Liver (tissue), 9 donors: ENCODE data around the gene BET1. TPM values are rescaled to one million over a fixed set of nuclear protein-coding genes. Genes with fewer than 3 reads are reported as not detected.

Source experiments
- DNase-seq: peaks from one replicate; pipeline ENCODE4 v3.0.0-alpha.2; 2017; ENCODE audit warnings: low spot score
- H3K27ac ChIP-seq, 2 donors: one replicate each; pipeline ENCODE4 v1.7.0; 2013; ENCODE audit warnings: inconsistent platforms in 2 of 2, low read length in 2 of 2, control low read depth in 1 of 2, low read depth in 1 of 2, mild to moderate bottlenecking in 1 of 2
- H3K27me3 ChIP-seq, 4 donors: one replicate each; pipeline versions ENCODE4 v1.6.1 to v1.7.0; 2013; ENCODE audit warnings: low read length in 3 of 4, inconsistent platforms in 1 of 4, mild to moderate bottlenecking in 1 of 4, moderate library complexity in 1 of 4; ENCODE audit not compliant: control insufficient read depth in 4 of 4, insufficient read depth in 4 of 4
- H3K36me3 ChIP-seq, 4 donors: one replicate each; pipeline versions ENCODE4 v1.6.1 to v1.7.0; 2013; ENCODE audit warnings: low read length in 3 of 4, mild to moderate bottlenecking in 3 of 4, low read depth in 1 of 4, moderate library complexity in 1 of 4; ENCODE audit not compliant: control insufficient read depth in 4 of 4, insufficient read depth in 3 of 4
- H3K4me1 ChIP-seq, 4 donors: one replicate each; pipeline versions ENCODE4 v1.6.1 to v1.7.0; 2013; ENCODE audit warnings: low read length in 3 of 4, mild to moderate bottlenecking in 3 of 4, moderate library complexity in 1 of 4; ENCODE audit not compliant: control insufficient read depth in 4 of 4, insufficient read depth in 4 of 4
- H3K4me3 ChIP-seq, 3 donors: one replicate each; pipeline versions ENCODE4 v1.6.1 to v1.7.0; 2013; ENCODE audit warnings: low read length in 3 of 3, control low read depth in 1 of 3, low read depth in 1 of 3, mild to moderate bottlenecking in 1 of 3
- H3K9ac ChIP-seq, 2 donors: one replicate each; pipeline ENCODE4 v1.7.0; 2013; ENCODE audit warnings: low read length in 2 of 2, mild to moderate bottlenecking in 2 of 2, moderate library complexity in 2 of 2, control low read depth in 1 of 2, low read depth in 1 of 2
- H3K9me3 ChIP-seq, 4 donors: one replicate each; pipeline versions ENCODE4 v1.6.1 to v1.7.0; 2013; ENCODE audit warnings: low read length in 3 of 4; ENCODE audit not compliant: control insufficient read depth in 4 of 4
- CTCF ChIP-seq: fragments of 150-350 bp; IDR thresholded peaks from 2 replicates; pipeline ENCODE4 v1.5.1; 2017; ENCODE audit warnings: improper control_type of control experiment, low read depth, low read length; ENCODE audit not compliant: missing input control
- EGR1 ChIP-seq, 2 donors: IDR thresholded peaks; 2 replicates each; pipeline ENCODE4 v1.6.1; 2016 to 2018; ENCODE audit warnings: antibody characterized with exemption in 2 of 2, low read depth in 2 of 2
- FOXA1 ChIP-seq: IDR thresholded peaks from 2 replicates; pipeline ENCODE4 v1.6.1; 2016; ENCODE audit warnings: antibody characterized with exemption
- FOXA2 ChIP-seq: IDR thresholded peaks from 2 replicates; pipeline ENCODE4 v1.6.1; 2016; ENCODE audit warnings: antibody characterized with exemption
- GABPA ChIP-seq, 2 donors: IDR thresholded peaks in 1 of 2; conservative IDR thresholded peaks in 1 of 2; 2 replicates each; pipeline ENCODE4 v1.6.1; 2016; ENCODE audit warnings: antibody characterized with exemption in 2 of 2, mild to moderate bottlenecking in 1 of 2, moderate library complexity in 1 of 2
- HNF4A ChIP-seq, 2 donors: conservative IDR thresholded peaks; 2 replicates each; pipeline ENCODE4 v1.6.1; 2016; ENCODE audit warnings: antibody characterized with exemption in 2 of 2, mild to moderate bottlenecking in 2 of 2
- HNF4G ChIP-seq: IDR thresholded peaks from 2 replicates; pipeline ENCODE4 v1.6.1; 2016; ENCODE audit warnings: antibody characterized with exemption
- JUND ChIP-seq, 2 donors: IDR thresholded peaks; 2 replicates each; pipeline ENCODE4 v1.6.1; 2016; ENCODE audit warnings: antibody characterized with exemption in 2 of 2
- RXRA ChIP-seq, 2 donors: IDR thresholded peaks; 2 replicates each; pipeline ENCODE4 v1.6.1; 2017 to 2018; ENCODE audit warnings: antibody characterized with exemption in 2 of 2, mild to moderate bottlenecking in 1 of 2
- YY1 ChIP-seq: IDR thresholded peaks from 2 replicates; pipeline ENCODE4 v1.6.1; 2016; ENCODE audit warnings: antibody characterized with exemption, mild to moderate bottlenecking
- WGBS: extraction: QIAGEN DNeasy Blood & Tissue Kit; methylation state at CpG from one replicate; pipeline ENCODE4 v1.1.7; 2013; 5-methylcytosine and 5-hydroxymethylcytosine counted together
- polyA plus RNA-seq, 2 donors: library from polyadenylated mRNA; stranded (reverse) in 1 of 2; unstranded in 1 of 2; fragments of 200-250 nt in 1 of 2; fragments of >200 nt in 1 of 2; fragmentation: Nextera tagmentation in 1 of 2; extraction: Ambion mirVana in 1 of 2; gene quantifications; one replicate each; pipeline versions ENCODE4 v1.2.1 to v1.2.3, GENCODE V29; 2013 to 2015
- total RNA-seq, 2 donors: library from RNA; depleted of rRNA; stranded (reverse); fragments of >200 nt; gene quantifications; one replicate each; pipeline ENCODE4 v1.2.3, GENCODE V29; 2014
- TF ChIP-seq, protein P1 (sequence below): IDR thresholded peaks from 2 replicates; pipeline ENCODE4 v1.6.1; 2016; ENCODE audit warnings: antibody characterized with exemption
- TF ChIP-seq, protein P2 (sequence below): IDR thresholded peaks from 2 replicates; pipeline ENCODE4 v1.6.1; 2016; ENCODE audit warnings: antibody characterized with exemption, mild to moderate bottlenecking
- TF ChIP-seq, protein P3 (sequence below): IDR thresholded peaks from 2 replicates; pipeline ENCODE4 v1.6.1; 2016; ENCODE audit warnings: antibody characterized with exemption
- donor health status: healthy.
- donor health status: healthy.
- donor health status: healthy.
- donor health status: healthy.
- donor health status: healthy.

BET1 gene
- total and polyA plus RNA-seq, 4 donors: 12.7 to 23.9 (median 16.2) TPM

GRCh38 chr7:93985101-93985500 is 19.1 kb downstream of the BET1 start:
- Histone ChIP-seq H3K9ac (no peak overlapping the region), H3K4me1 (peaks cover 0 to 1% (median 0%) of the 10 kb centered on the region in 4 donors), H3K9me3 (no peaks in the 10 kb centered on the region), H3K36me3 (no peaks in the 10 kb centered on the region), H3K27me3 (no peaks in the 10 kb centered on the region), H3K4me3 (no peak overlapping the region), H3K27ac (no peak overlapping the region)
- 91% methylated on average over 1 of the region's 1 CpG for WGBS
- no peak for DNase-seq
- no peak for TF ChIP-seq YY1
- TF ChIP-seq HNF4G: no peak

- no peak for DNase-seq
- no peaks in the 10 kb centered on the region for H3K27me3 ChIP-seq
- no peak overlapping the region for H3K27ac ChIP-seq
- H3K9me3 ChIP-seq: no peaks in the 10 kb centered on the region
- H3K9ac ChIP-seq: no peak overlapping the region
- no peak for TF ChIP-seq EGR1 (IDR thresholded peaks at IDR 0.05; ENCODE audit: low read depth in 2 of 2)
- TF ChIP-seq, protein P1, sequence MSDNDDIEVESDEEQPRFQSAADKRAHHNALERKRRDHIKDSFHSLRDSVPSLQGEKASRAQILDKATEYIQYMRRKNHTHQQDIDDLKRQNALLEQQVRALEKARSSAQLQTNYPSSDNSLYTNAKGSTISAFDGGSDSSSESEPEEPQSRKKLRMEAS: no peak
- no peak for TF ChIP-seq GABPA (IDR thresholded peaks at IDR 0.05 in 1 of 2, conservative IDR thresholded peaks at IDR 0.05 in 1 of 2)
- TF ChIP-seq, protein P2, sequence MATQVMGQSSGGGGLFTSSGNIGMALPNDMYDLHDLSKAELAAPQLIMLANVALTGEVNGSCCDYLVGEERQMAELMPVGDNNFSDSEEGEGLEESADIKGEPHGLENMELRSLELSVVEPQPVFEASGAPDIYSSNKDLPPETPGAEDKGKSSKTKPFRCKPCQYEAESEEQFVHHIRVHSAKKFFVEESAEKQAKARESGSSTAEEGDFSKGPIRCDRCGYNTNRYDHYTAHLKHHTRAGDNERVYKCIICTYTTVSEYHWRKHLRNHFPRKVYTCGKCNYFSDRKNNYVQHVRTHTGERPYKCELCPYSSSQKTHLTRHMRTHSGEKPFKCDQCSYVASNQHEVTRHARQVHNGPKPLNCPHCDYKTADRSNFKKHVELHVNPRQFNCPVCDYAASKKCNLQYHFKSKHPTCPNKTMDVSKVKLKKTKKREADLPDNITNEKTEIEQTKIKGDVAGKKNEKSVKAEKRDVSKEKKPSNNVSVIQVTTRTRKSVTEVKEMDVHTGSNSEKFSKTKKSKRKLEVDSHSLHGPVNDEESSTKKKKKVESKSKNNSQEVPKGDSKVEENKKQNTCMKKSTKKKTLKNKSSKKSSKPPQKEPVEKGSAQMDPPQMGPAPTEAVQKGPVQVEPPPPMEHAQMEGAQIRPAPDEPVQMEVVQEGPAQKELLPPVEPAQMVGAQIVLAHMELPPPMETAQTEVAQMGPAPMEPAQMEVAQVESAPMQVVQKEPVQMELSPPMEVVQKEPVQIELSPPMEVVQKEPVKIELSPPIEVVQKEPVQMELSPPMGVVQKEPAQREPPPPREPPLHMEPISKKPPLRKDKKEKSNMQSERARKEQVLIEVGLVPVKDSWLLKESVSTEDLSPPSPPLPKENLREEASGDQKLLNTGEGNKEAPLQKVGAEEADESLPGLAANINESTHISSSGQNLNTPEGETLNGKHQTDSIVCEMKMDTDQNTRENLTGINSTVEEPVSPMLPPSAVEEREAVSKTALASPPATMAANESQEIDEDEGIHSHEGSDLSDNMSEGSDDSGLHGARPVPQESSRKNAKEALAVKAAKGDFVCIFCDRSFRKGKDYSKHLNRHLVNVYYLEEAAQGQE: no peak
- TF ChIP-seq JUND (IDR thresholded peaks at IDR 0.05): no peak
- no peak for TF ChIP-seq RXRA (IDR thresholded peaks at IDR 0.05)
- no peak for TF ChIP-seq FOXA1
- no peak for TF ChIP-seq FOXA2
- TF ChIP-seq CTCF: no peak
- no peak for TF ChIP-seq HNF4A (conservative IDR thresholded peaks at IDR 0.05)
- TF ChIP-seq, protein P3, sequence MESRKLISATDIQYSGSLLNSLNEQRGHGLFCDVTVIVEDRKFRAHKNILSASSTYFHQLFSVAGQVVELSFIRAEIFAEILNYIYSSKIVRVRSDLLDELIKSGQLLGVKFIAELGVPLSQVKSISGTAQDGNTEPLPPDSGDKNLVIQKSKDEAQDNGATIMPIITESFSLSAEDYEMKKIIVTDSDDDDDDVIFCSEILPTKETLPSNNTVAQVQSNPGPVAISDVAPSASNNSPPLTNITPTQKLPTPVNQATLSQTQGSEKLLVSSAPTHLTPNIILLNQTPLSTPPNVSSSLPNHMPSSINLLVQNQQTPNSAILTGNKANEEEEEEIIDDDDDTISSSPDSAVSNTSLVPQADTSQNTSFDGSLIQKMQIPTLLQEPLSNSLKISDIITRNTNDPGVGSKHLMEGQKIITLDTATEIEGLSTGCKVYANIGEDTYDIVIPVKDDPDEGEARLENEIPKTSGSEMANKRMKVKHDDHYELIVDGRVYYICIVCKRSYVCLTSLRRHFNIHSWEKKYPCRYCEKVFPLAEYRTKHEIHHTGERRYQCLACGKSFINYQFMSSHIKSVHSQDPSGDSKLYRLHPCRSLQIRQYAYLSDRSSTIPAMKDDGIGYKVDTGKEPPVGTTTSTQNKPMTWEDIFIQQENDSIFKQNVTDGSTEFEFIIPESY: no peak
- H3K36me3 ChIP-seq: no peaks in the 10 kb centered on the region
- no peak overlapping the region for H3K4me3 ChIP-seq
- H3K4me1 ChIP-seq: no peaks in the 10 kb centered on the region
Measured at GRCh38 chr7:93984024-93984423, 20.1 kb downstream of the BET1 start.
